ENCODE data around the gene RNH1. TPM values are rescaled to one million over a fixed set of nuclear protein-coding genes. Genes with fewer than 3 reads are reported as not detected.
"Not testable (repeated sequence)": the region's sequence is repeated elsewhere in the genome, so short reads cannot be mapped to it uniquely, and the experiment has no call there.

RNH1 gene
- total RNA-seq, 4 donors from 2014 or later = 138 to 197 (median 159) TPM

GRCh38 chr11:472816-473215, 34.2 kb downstream of the RNH1 start:
- no peaks in the 10 kb centered on the region for H3K36me3 ChIP-seq
- H3K4me1 ChIP-seq = peaks cover 8 to 21% of the 10 kb centered on the region in 2 donors
- intact Hi-C loops (cut with DNase I; ENCODE audit: low total_unique reads) (no loop called here), in situ Hi-C loops (cut with MboI; ENCODE audit: low sequenced_read_pairs in 4 of 4) (no loop called here)
- H3K4me3 ChIP-seq = no peak overlapping the region
- H3K9me3 ChIP-seq = no peaks in the 10 kb centered on the region
- DNase-seq (no peak), ATAC-seq (no peak)
- TF ChIP-seq POLR2A (IDR thresholded peaks at IDR 0.05) (no peak), CTCF (IDR thresholded peaks at IDR 0.05 in 4 of 5, conservative IDR thresholded peaks at IDR 0.05 in 1 of 5) (no peak)
- H3K27ac ChIP-seq = no peak overlapping the region
- H3K27me3 ChIP-seq = no peaks in the 10 kb centered on the region

- Histone ChIP-seq H3K27me3 (no peaks in the 10 kb centered on the region), H3K9me3 (no peaks in the 10 kb centered on the region), H3K4me1 (peaks cover 8 to 21% of the 10 kb centered on the region in 2 donors), H3K4me3 (no peak overlapping the region), H3K36me3 (no peaks in the 10 kb centered on the region), H3K27ac (no peak overlapping the region)
- intact Hi-C loops (cut with DNase I; ENCODE audit: low total_unique reads) (no loop called here), in situ Hi-C loops (cut with MboI; ENCODE audit: low sequenced_read_pairs in 4 of 4) (no loop called here)
- ATAC-seq = no peak
- TF ChIP-seq CTCF (IDR thresholded peaks at IDR 0.05 in 4 of 5, conservative IDR thresholded peaks at IDR 0.05 in 1 of 5) = no peak
- TF ChIP-seq POLR2A (IDR thresholded peaks at IDR 0.05) = no peak
- no peak for DNase-seq
Observed at GRCh38 chr11:472272-472671, 34.8 kb downstream of the RNH1 start.

GRCh38 chr11:471468-472145, 35.4 kb downstream of the RNH1 start:
- DNase-seq = no peak
- H3K27me3 ChIP-seq = no peaks in the 10 kb centered on the region
- H3K9me3 ChIP-seq = no peaks in the 10 kb centered on the region
- H3K4me3 ChIP-seq = no peak overlapping the region
- H3K4me1 ChIP-seq = peaks cover 8 to 21% of the 10 kb centered on the region in 2 donors
- ATAC-seq = no peak
- intact Hi-C loops (cut with DNase I; ENCODE audit: low total_unique reads) (no loop called here), in situ Hi-C loops (cut with MboI; ENCODE audit: low sequenced_read_pairs in 4 of 4) (no loop called here)
- TF ChIP-seq POLR2A (IDR thresholded peaks at IDR 0.05) = no peak
- no peak for TF ChIP-seq CTCF (IDR thresholded peaks at IDR 0.05 in 4 of 5, conservative IDR thresholded peaks at IDR 0.05 in 1 of 5)
- H3K27ac ChIP-seq = no peak overlapping the region
- no peaks in the 10 kb centered on the region for H3K36me3 ChIP-seq

GRCh38 chr11:469684-470560, 37.1 kb downstream of the RNH1 start:
- DNase-seq = peak; percentile 33 to 47

GRCh38 chr11:469026-469683, 37.9 kb downstream of the RNH1 start:
- H3K27me3 ChIP-seq; DNase-seq; H3K4me3 ChIP-seq; in situ Hi-C loops (cut with MboI; ENCODE audit: low sequenced_read_pairs in 4 of 4); ATAC-seq; H3K36me3 ChIP-seq; intact Hi-C loops (cut with DNase I; ENCODE audit: low total_unique reads); H3K9me3 ChIP-seq: not testable (repeated sequence)
- peaks cover 8 to 21% of the 10 kb centered on the region in 2 donors for H3K4me1 ChIP-seq
- H3K27ac ChIP-seq = peak overlapping the region in 3 of 4 donors; percentile 36 to 71 (median 69)

More at GRCh38 chr11:469684-470560, 37.1 kb downstream of the RNH1 start:
- Histone ChIP-seq H3K9me3 (no peaks in the 10 kb centered on the region), H3K36me3 (no peaks in the 10 kb centered on the region), H3K27ac (peak overlapping the region in 3 of 4 donors; percentile 36 to 71 (median 69)), H3K27me3 (no peaks in the 10 kb centered on the region), H3K4me3 (peak overlapping the region in 1 of 4 donors; percentile 11), H3K4me1 (peaks cover 8 to 21% of the 10 kb centered on the region in 2 donors)
- no peak for TF ChIP-seq CTCF (IDR thresholded peaks at IDR 0.05 in 4 of 5, conservative IDR thresholded peaks at IDR 0.05 in 1 of 5)
- no peak for TF ChIP-seq POLR2A (IDR thresholded peaks at IDR 0.05)
- in situ Hi-C loops (cut with MboI; ENCODE audit: low sequenced_read_pairs in 4 of 4) (no loop called here), intact Hi-C loops (cut with DNase I; ENCODE audit: low total_unique reads) (no loop called here)
- peak; percentile 68 to 72 for ATAC-seq
